UCSD-AML1 (cell line): ENCODE measurements around the gene DNAJB8.
A peak's percentile ranks its signal among the peaks of the same experiment; 100 is the strongest.

Experiments used
- DNase-seq: peaks from one replicate; lab custom pipeline; 2025; ENCODE audit not compliant: unreplicated experiment; lab: John Stamatoyannopoulos, UW

DNAJB8 gene

GRCh38 chr3:128468791-128469527 is 2.3 kb upstream of the DNAJB8 start:
- DNase-seq: no peak

DNA sequence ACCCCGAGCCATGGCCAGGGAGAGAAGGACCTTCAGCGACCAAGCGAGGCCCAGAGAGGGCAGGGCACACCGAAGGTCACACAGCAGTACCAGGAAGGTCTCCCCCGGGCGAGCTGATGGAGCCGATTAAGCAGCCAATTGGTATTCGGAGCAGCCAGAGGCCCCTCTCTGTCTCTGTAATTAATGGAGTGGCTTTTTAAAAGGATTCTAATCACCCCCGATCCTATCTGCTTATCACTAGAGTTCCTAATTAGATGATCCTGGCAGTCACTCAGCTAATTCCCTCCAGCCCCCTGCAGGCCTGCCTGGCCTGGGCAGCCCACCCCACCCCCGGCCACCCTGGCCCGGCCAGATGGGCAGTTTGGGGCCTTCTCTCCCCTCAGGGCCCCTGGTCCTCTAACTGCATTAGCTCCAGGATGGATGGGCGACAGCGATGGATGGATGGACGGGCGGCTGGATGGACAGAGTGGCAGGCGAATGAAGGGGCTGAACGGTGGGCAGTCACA is 1.6 kb upstream of the DNAJB8 start:
- no peak for DNase-seq

- no peak for DNase-seq
Observed at GRCh38 chr3:128464702-128465101, 2.0 kb downstream of the DNAJB8 start.

DNA sequence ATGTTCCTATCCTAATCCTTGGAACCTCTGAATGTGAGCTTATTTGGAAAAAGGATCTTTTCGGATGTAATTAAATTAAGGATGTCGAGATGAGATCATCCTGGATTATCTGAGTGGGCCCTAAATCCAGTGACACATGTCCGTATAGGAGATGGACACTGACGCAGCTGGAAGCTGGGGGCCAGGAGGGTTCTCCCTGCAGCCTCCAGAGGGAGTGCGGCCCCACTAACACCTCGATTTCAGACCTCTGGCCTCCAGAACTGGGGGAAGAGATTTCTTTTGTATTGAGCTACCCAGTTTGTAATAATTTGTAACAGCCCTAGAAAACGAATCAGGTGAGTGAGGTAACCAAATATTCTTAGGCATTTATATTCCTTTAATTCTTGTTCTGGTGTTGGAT is 2.5 kb downstream of the DNAJB8 start:
- no peak for DNase-seq

- no peak for DNase-seq
Observed at GRCh38 chr3:128463771-128464170, 2.9 kb downstream of the DNAJB8 start.

- no peak for DNase-seq
Observed at GRCh38 chr3:128463354-128463753, 3.3 kb downstream of the DNAJB8 start.

DNA sequence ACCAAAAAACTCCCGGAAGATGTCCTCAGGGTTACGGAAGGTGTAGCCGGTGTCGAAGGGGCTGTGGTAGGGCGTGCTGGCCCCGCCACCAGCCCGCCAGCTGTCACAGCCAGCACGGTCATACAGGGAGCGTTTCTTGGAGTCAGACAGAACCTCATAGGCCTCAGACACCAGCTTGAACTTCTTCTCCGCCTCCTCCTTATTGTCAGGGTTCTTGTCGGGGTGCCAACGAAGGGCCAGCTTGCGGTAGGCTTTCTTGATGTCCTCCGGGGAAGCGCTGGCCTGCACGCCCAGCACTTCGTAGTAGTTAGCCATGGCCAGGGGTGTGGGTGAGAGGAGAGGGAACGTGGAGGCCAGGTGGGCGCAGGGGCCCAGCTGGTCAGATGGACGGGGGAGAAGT is 3.8 kb downstream of the DNAJB8 start:
- no peak for DNase-seq

DNA sequence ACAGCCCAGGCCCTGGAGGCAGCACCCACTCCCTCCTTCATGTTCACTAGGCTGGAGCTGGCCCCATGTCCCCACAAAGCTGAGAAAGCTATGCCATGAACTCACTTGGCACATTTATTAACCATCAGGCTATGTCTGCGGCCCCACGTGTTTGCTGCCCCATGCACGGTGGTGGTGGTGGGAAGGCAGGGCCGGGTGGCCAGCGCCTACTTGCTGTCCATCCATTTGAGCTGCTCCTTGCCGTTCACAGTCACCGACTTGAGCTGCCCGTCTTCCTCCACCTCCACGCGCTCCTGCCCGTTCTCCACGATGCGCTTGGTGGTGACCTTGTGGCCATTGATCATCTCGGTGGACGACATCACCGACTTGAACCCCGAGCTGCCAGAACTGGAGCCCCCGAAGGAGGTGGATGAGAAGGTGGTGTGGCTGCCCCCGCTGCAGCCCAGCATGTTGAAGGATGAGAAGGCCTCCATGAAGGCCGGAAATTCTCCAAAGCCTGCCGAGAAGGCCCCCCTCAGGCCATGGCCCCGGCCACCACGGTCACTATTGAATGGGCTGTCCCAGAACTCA is 4.3 kb downstream of the DNAJB8 start:
- no peak for DNase-seq

GRCh38 chr3:128461731-128462130 is 5.0 kb downstream of the DNAJB8 start:
- DNase-seq: no peak

DNA sequence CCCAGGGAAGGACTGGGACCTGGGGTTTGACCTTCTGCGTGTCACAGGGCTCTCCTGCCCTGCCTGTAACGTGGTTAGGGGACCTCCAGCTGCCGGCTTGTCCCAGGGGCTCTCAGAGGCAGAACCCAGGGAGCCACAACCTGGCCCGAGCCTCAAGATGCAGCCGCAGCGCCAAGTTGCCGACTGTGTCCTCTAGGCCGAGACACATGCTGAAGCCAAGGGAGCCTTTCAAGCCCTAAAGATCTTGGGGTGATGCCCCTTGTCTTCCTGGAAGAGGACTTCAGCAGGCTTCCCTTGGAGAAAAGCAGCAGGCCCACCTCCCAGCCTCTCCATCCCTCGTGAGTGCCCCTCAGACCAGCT is 7.2 kb downstream of the DNAJB8 start:
- no peak for DNase-seq

DNA sequence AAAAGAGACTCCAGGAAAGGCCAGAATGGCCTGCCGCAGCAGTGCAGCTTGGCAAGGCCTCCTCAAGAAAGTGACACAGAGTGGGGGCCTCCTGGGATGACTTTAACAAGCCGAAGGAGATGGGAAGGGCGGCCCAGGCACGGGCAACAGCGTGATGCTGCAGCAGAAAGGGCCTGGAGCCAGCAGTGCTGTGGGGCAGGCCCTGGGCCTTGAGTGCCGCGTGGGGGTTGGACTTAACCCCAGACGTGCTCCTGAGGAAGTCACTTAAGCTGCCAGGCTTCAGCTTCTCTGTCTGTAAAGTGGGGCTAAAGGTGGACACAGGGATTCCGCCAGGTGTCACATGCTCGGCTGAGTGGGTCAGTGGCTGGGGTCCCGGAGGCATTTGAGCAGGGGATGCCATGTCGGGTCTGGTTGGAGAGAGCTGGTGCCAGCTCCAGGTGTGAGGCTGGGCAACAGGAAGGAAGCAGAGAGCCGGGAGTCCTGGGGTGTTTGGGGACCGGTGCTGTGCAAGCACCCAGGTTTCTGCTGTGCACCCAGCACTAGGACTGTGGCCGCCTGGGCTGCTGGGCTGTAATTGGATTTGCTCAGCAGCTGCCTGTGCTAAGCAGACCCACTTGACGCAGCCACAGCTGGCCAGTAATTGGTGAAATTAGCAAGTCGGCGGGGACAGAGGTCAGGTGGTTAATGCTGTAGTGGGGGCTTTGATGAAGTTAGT is 7.8 kb downstream of the DNAJB8 start:
- no peak for DNase-seq

DNA sequence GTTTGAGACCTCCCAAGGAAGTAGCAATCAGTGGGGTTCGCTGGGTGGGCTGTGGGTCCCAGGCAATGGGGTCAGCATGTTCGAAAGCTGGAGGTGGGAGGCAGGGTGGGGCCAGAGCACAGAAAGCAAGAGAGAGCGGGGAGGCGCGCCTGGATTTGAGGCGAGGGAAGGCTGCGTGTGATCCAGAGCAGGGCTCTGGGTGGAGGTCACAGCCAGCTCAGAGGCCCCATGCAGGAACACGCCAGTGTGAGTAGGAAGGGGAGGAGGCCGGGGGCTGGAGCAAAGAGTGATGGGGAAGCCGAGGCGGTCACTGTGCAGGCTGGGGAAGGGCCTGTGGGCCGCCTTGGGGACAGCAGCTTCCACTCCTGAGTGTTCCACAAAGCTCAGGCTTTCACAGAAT is 8.8 kb downstream of the DNAJB8 start:
- DNase-seq: no peak

GRCh38 chr3:128456776-128457715 is 9.6 kb downstream of the DNAJB8 start:
- no peak for DNase-seq

GRCh38 chr3:128455786-128456748 is 10.6 kb downstream of the DNAJB8 start:
- no peak for DNase-seq

DNA sequence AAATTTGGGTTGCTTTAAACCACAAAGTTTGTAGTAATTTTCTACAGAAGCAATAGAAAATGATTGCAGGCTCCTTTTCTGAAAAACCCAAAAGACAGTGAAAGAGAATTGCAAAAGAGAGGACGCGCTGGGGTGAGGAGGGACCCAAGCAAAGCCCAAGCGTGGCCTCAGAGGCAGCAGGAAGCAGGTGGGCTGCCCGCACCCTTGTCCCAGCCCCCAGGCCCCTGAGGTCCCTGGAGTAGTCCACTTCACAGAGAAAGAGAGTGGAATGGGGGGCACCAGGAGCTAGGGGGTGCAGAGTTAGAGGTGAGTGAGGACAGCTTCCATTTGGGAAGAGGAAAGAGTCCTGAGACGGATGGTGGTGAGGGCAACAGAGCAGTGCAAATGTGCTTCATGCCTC is 11.6 kb downstream of the DNAJB8 start:
- DNase-seq: no peak

GRCh38 chr3:128454310-128454618 is 12.4 kb downstream of the DNAJB8 start:
- no peak for DNase-seq

- peak; percentile 56 for DNase-seq
Observed at GRCh38 chr3:128453501-128454309, 13.0 kb downstream of the DNAJB8 start.

DNA sequence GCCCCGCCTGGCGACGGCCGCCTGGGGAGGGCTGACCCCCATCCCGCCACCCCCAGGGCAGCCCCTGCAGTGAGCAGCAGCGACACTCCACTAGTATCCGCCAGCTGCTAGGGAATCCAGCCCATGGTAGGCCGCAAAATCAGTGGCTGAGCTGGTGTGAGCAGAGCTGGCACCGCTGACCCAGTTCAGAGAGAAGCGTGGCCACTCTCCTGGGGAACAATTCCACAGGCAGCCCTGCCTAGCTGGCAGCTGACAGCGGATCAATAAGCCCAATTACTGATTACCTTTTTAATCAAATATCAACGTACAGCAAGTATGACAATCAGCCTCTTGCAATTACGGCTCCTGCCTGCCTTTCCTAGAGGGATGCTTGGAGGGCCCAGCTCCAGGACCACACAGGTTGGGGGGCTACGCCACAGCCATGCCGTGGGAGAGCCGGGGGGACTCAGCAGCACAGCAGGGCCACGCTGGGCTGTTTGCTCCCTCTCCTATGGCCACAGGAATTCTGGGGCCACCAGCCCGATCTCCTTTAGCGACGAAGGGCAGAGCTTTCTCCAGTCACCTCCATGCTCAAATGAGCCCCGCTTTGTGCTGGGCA is 13.9 kb downstream of the DNAJB8 start:
- no peak for DNase-seq

GRCh38 chr3:128452120-128452519 is 14.6 kb downstream of the DNAJB8 start:
- no peak for DNase-seq
